Left ventricle myocardium inferior (tissue), 1 donor: ENCODE results near the gene TBX2. TPM values are rescaled to one million over a fixed set of nuclear protein-coding genes. Genes with fewer than 3 reads are reported as not detected.

Source experiments
- DNase-seq: peaks from one replicate; pipeline ENCODE4 v3.0.0-alpha.2; 2020
- H3K27ac ChIP-seq: fragments of 200-600 bp; replicated peaks from 2 replicates; pipeline ENCODE4 v1.8.0; 2021
- H3K27me3 ChIP-seq: fragments of 200-600 bp; 2 replicates; pipeline ENCODE4 v1.8.0; 2021; ENCODE audit warnings: low read depth
- H3K36me3 ChIP-seq: fragments of 200-600 bp; 2 replicates; pipeline ENCODE4 v1.8.0; 2021
- H3K4me1 ChIP-seq: fragments of 200-600 bp; 2 replicates; pipeline ENCODE4 v1.8.0; 2021
- H3K4me3 ChIP-seq: fragments of 200-600 bp; 2 replicates; pipeline ENCODE4 v1.8.0; 2021; ENCODE audit warnings: mild to moderate bottlenecking, moderate library complexity
- H3K9me3 ChIP-seq: fragments of 200-600 bp; replicated peaks from 2 replicates; pipeline ENCODE4 v1.8.0; 2021
- CTCF ChIP-seq: fragments of 200-600 bp; IDR thresholded peaks from 2 replicates; pipeline ENCODE4 v1.8.0; 2021; ENCODE audit warnings: antibody characterized with exemption, mild to moderate bottlenecking, borderline replicate concordance
- intact Hi-C: fragments of 100-400 bp; cut with micrococcal nuclease; formaldehyde crosslinking; loops from one replicate; pipeline ENCODE4 v1.11.0; 2022
- total RNA-seq: library from RNA; stranded (reverse); fragmentation: NEBNext Ultra II Directional; extraction: Animal tissue kit (Norgen Biotek cat#: 25700); gene quantifications from one replicate; pipeline ENCODE4 v1.2.1, GENCODE V29; 2021
- donor health status: DM: no; HTN: yes; CAD: no; lungs with severe emphysema.

The TBX2 gene
- total RNA-seq, 1 donor from 2014 or later = 8.2 TPM

DNA sequence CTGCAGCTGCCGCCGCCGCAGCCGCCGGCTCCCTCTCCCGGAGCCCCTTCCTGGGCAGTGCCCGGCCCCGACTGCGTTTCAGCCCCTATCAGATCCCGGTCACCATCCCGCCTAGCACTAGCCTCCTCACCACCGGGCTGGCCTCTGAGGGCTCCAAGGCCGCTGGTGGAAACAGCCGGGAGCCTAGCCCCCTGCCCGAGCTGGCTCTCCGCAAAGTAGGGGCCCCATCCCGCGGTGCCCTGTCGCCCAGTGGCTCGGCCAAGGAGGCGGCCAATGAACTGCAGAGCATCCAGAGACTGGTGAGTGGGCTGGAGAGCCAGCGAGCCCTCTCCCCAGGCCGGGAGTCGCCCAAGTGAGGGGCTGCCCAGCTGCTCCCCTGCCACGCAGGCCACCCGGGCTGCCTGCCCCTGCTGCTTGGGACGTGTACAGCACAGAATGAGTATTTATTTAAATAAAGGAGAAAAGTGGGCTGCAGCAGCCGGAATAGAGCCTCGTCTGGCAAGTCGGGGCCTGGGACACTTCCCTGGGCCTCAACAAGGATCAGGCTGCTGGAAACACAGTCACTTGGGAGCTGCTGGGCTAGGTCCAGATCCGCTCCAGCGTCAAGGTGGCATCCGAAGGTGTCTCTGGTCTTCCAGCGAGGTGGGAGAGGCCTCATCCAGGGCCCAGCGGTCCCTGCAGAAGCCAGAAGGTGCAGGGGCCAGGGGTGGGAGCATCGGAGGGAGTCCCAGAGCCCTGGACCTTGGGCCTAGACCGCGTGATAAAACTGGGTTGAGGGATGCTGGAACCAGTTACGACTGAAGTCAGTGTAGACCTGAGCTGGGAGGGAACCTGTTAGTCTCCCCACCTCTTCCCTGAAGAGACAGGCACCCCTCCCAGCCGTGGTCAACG lies 8.8 kb downstream of the TBX2 start:
- peaks cover 73% of the 10 kb centered on the region for H3K4me1 ChIP-seq
- intact Hi-C loops = loop anchor here (10.0 kb wide), 1 partner anchor 404 kb away; no protein-coding TSS in a partner anchor

GRCh38 chr17:61409301-61410112 lies 9.9 kb downstream of the TBX2 start:
- TF ChIP-seq CTCF = peak; percentile 63
- peaks cover 4% of the 10 kb centered on the region for H3K36me3 ChIP-seq
- H3K27ac ChIP-seq = peak overlapping the region; percentile 93
- intact Hi-C loops = loop anchor here (10.0 kb wide), 2 partner anchors 135 to 405 kb away; no protein-coding TSS in a partner anchor
- H3K9me3 ChIP-seq = no peaks in the 10 kb centered on the region
- peaks cover 73% of the 10 kb centered on the region for H3K4me1 ChIP-seq
- peak overlapping the region; percentile 77 for H3K4me3 ChIP-seq
- DNase-seq = no peak
- peaks cover 54% of the 10 kb centered on the region for H3K27me3 ChIP-seq

More for the DNA sequence above, 8.8 kb downstream of the TBX2 start:
- TF ChIP-seq CTCF = no peak
- H3K36me3 ChIP-seq = peaks cover 5% of the 10 kb centered on the region
- H3K9me3 ChIP-seq = no peaks in the 10 kb centered on the region
- H3K4me3 ChIP-seq = peak overlapping the region; percentile 77
- H3K27ac ChIP-seq = peak overlapping the region; percentile 93
- peaks cover 65% of the 10 kb centered on the region for H3K27me3 ChIP-seq
- no peak for DNase-seq

DNA sequence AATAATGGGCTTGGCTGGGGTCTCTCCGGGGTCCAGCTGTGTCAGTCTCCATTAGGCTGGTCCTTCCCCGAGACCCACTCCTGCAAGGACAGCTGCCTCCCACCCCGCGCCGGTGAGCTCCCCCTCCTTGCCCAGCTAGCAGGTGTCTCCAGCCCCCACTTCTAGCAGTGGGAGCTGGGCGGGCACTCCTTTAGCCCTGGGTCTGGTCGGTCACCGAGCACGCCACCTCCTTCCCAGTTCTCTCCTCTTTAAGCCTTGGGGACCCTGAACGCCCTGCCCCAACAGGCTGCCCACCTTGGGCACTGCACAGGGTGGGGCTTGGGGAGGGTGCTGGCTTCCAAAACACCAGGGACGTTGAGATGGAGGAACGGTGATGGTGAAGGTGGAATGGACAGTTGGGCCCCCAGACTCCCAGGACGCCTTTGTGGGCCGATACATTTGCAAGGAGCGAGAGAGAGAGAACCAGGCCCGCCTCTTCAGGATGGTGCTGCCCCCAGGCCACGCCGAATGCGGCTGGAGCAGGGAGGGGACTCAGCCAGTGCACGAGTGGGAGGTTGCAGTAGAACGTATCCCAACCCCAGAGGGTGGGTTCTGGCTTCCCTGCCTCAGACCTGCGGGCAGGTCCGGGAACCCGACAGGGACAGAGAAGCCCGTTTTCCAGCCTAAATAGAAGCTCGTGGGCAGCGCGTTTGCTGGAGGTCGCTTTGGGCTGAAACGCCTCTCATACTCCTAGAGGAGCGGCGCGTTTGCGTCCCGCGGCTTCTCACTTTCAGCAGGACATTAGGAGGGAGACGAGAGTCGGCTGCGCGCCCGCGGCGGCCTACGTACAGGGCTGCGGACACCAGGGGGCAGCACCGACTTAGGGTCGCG lies 10.7 kb downstream of the TBX2 start:
- Histone ChIP-seq H3K4me1 (peaks cover 72% of the 10 kb centered on the region), H3K9me3 (no peaks in the 10 kb centered on the region), H3K4me3 (peak overlapping the region; percentile 77), H3K36me3 (peaks cover 3% of the 10 kb centered on the region), H3K27me3 (peaks cover 46% of the 10 kb centered on the region), H3K27ac (peak overlapping the region; percentile 93)
- peak; percentile 80 for DNase-seq
- intact Hi-C loops = loop anchor here (10.0 kb wide), 1 partner anchor 134 kb away; no protein-coding TSS in a partner anchor
- peak; percentile 63 for TF ChIP-seq CTCF

GRCh38 chr17:61411011-61411260 lies 11.3 kb downstream of the TBX2 start:
- Histone ChIP-seq H3K36me3 (no peaks in the 10 kb centered on the region), H3K4me3 (peak overlapping the region; percentile 77), H3K27ac (peak overlapping the region; percentile 93), H3K27me3 (peaks cover 40% of the 10 kb centered on the region), H3K9me3 (no peaks in the 10 kb centered on the region), H3K4me1 (peaks cover 68% of the 10 kb centered on the region)
- TF ChIP-seq CTCF = no peak
- no peak for DNase-seq
- intact Hi-C loops = loop anchor here (10.0 kb wide), 1 partner anchor 134 kb away; no protein-coding TSS in a partner anchor
